ENCODE results near the gene TTC19.

Gene TTC19

DNA sequence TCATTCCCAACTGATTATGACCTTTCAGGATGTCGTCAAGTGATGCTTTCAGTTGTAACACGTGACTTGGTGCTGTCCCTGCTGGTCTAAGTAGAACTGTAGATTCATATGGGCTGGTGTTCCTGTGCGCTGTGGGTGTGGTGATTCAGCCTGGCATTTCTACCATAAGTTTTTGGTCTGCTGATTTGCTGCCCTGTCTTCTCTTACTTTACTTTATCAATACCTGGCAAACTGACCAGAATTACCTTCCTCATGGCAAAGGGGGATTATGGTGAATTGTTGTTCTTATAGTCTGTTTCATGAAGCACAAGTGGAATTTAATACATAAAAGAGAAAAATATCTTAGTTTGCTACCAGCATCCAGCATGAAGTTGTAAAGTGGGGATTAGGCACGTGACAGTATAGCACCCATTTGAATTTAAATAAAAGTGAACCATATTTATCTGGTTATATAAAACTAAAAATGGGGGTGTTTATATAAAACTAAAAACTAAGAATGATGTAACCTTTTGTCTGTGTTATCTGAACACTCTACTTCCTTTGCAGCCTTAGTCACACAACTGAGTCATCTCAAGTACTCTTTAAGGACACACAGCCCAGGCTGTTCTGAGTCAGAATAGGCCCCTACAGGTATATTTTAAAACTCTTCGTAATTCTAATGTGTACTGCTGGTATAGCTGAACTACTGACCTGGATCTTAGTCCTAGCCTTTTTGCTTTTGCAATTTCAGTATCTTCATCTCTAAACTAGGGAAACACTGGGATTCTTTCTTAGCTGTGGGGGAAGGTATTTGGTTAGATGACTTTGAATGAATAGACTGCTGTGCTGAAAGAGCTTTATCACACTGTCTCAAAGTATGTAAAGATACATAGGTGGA lies 28.3 kb downstream of the TTC19 start:
- Histone ChIP-seq H4K8ac (ENCODE audit: low read depth, low read length) (no peak overlapping the region), H2AFZ (ENCODE audit: low read length) (no peak overlapping the region), H2BK15ac (ENCODE audit: low read length) (no peak overlapping the region), H3K4ac (ENCODE audit: low read length) (no peak overlapping the region), H3K4me1 (ENCODE audit: control insufficient read depth in 2 of 2, insufficient read depth in 1 of 2, low read depth in 1 of 2, low read length in 2 of 2) (no peaks in the 10 kb centered on the region), H3K27me3 (ENCODE audit: control insufficient read depth in 3 of 3, insufficient read depth in 3 of 3, low read depth in 1 of 3, low read length in 3 of 3) (no peaks in the 10 kb centered on the region), H3K79me1 (ENCODE audit: low read depth, low read length) (no peaks in the 10 kb centered on the region), H2BK12ac (ENCODE audit: low read length) (no peak overlapping the region), H2AK5ac (ENCODE audit: low read depth, low read length) (no peak overlapping the region), H4K91ac (ENCODE audit: low read depth, low read length, poor library complexity) (no peak overlapping the region), H2BK120ac (ENCODE audit: low read depth, low read length) (no peak overlapping the region), H3K36me3 (replicated peaks in 1 of 2; ENCODE audit: control insufficient read depth in 2 of 2, insufficient read depth in 2 of 2, low read length in 2 of 2) (peaks cover 25 to 98% of the 10 kb centered on the region in 2 donors), H3K4me2 (ENCODE audit: insufficient read depth, low read length, poor library complexity, severe bottlenecking) (no peak overlapping the region), H3K14ac (ENCODE audit: low read length) (no peak overlapping the region), H3K9ac (ENCODE audit: low read depth, low read length, poor library complexity) (no peak overlapping the region), H3K18ac (ENCODE audit: low read length) (no peak overlapping the region), H3K27ac (replicated peaks; ENCODE audit: low read length) (no peak overlapping the region), H3K4me3 (ENCODE audit: low read length in 2 of 2) (no peak overlapping the region), H2BK5ac (ENCODE audit: low read length) (no peak overlapping the region), H3K23ac (ENCODE audit: low read depth, low read length, poor library complexity) (no peak overlapping the region), H3K9me3 (replicated peaks in 1 of 2; ENCODE audit: control insufficient read depth in 2 of 2, insufficient read depth in 1 of 2, low read depth in 1 of 2, low read length in 2 of 2) (peaks cover 0 to 3% of the 10 kb centered on the region in 2 donors)
- no peak for DNase-seq (ENCODE audit: low spot score)
- no CpG with 5 or more reads among the region's 5 CpGs for WGBS, 2 donors (ENCODE audit: extremely low coverage in 2 of 2, insufficient read length in 2 of 2, insufficient replicate concordance in 1 of 2)

DNA sequence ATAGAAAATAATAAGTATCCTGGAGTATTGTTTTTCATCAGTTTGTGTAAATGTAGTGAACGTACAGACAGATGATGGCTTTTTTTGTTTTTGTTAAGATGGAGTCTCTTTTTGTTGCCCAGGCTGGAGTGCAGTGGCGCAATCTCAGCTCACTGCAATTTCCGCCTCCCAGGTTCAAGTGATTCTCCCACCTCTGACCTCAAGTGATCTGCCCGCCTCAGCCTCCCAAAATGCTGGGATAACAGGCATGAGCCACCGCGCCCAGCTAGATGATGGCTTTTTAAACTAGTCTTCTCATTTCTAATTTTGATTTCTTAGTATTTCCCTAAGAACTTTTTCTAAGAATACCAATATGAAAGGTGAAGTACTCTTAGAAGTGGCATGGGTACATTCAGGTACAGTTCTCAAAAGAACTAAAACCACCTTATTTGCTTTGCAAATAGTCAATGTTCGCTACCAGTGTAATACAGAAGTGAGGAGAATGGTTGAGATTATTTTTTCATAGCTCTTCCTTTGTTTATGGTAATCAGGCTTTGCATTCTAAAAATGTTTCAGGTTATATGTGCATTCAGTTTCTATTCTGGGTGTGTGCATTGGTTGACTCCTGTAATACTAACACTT lies 34.2 kb downstream of the TTC19 start:
- no peaks in the 10 kb centered on the region for H3K27me3 ChIP-seq (ENCODE audit: control insufficient read depth in 3 of 3, insufficient read depth in 3 of 3, low read depth in 1 of 3, low read length in 3 of 3)
- H3K36me3 ChIP-seq (replicated peaks in 1 of 2; ENCODE audit: control insufficient read depth in 2 of 2, insufficient read depth in 2 of 2, low read length in 2 of 2) = peaks cover 17 to 100% of the 10 kb centered on the region in 2 donors
- no peak overlapping the region for H3K18ac ChIP-seq (ENCODE audit: low read length)
- H3K79me1 ChIP-seq (ENCODE audit: low read depth, low read length) = no peaks in the 10 kb centered on the region
- no peak overlapping the region for H2BK120ac ChIP-seq (ENCODE audit: low read depth, low read length)
- H3K14ac ChIP-seq (ENCODE audit: low read length) = no peak overlapping the region
- no peak overlapping the region for H4K91ac ChIP-seq (ENCODE audit: low read depth, low read length, poor library complexity)
- H3K27ac ChIP-seq (replicated peaks; ENCODE audit: low read length) = no peak overlapping the region
- no CpG with 5 or more reads among the region's 7 CpGs for WGBS, 2 donors (ENCODE audit: extremely low coverage in 2 of 2, insufficient read length in 2 of 2, insufficient replicate concordance in 1 of 2)
- H2AK5ac ChIP-seq (ENCODE audit: low read depth, low read length) = no peak overlapping the region
- H3K23ac ChIP-seq (ENCODE audit: low read depth, low read length, poor library complexity) = no peak overlapping the region
- no peak overlapping the region for H3K4ac ChIP-seq (ENCODE audit: low read length)
- no peak overlapping the region for H3K4me2 ChIP-seq (ENCODE audit: insufficient read depth, low read length, poor library complexity, severe bottlenecking)
- no peak overlapping the region for H2BK5ac ChIP-seq (ENCODE audit: low read length)
- no peak overlapping the region for H2BK15ac ChIP-seq (ENCODE audit: low read length)
- H3K9me3 ChIP-seq (replicated peaks in 1 of 2; ENCODE audit: control insufficient read depth in 2 of 2, insufficient read depth in 1 of 2, low read depth in 1 of 2, low read length in 2 of 2) = peaks cover 0 to 15% of the 10 kb centered on the region in 2 donors
- H2AFZ ChIP-seq (ENCODE audit: low read length) = no peak overlapping the region
- no peak overlapping the region for H3K9ac ChIP-seq (ENCODE audit: low read depth, low read length, poor library complexity)
- H3K4me3 ChIP-seq (ENCODE audit: low read length in 2 of 2) = no peak overlapping the region
- H2BK12ac ChIP-seq (ENCODE audit: low read length) = no peak overlapping the region
- H4K8ac ChIP-seq (ENCODE audit: low read depth, low read length) = no peak overlapping the region
- DNase-seq (ENCODE audit: low spot score) = no peak
- no peaks in the 10 kb centered on the region for H3K4me1 ChIP-seq (ENCODE audit: control insufficient read depth in 2 of 2, insufficient read depth in 1 of 2, low read depth in 1 of 2, low read length in 2 of 2)

DNA sequence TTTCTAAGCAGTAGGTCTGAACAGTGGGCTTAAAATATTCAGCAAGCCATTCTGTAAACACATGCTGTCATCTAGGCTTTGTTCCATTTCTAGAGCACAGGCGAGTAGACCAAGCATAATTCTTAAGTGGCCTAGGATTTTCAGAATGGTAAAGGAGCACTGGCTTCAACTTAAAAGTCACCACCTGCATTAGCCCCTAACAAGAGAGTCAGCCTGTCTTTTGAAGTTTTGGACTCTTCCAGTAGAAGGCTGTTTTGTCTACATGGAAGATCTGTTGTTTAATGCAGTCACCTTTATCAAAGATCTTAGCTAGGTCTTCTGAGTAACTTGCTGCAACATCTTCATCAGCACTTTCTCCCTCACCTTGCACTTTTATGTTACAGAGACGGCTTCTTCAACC lies 36.6 kb downstream of the TTC19 start:
- Histone ChIP-seq H3K4me2 (ENCODE audit: insufficient read depth, low read length, poor library complexity, severe bottlenecking) (no peak overlapping the region), H3K9me3 (replicated peaks in 1 of 2; ENCODE audit: control insufficient read depth in 2 of 2, insufficient read depth in 1 of 2, low read depth in 1 of 2, low read length in 2 of 2) (peaks cover 0 to 15% of the 10 kb centered on the region in 2 donors), H3K23ac (ENCODE audit: low read depth, low read length, poor library complexity) (no peak overlapping the region), H3K14ac (ENCODE audit: low read length) (no peak overlapping the region), H4K8ac (ENCODE audit: low read depth, low read length) (no peak overlapping the region), H3K4ac (ENCODE audit: low read length) (no peak overlapping the region), H3K36me3 (replicated peaks in 1 of 2; ENCODE audit: control insufficient read depth in 2 of 2, insufficient read depth in 2 of 2, low read length in 2 of 2) (peaks cover 19 to 99% of the 10 kb centered on the region in 2 donors), H2AFZ (ENCODE audit: low read length) (no peak overlapping the region), H2BK12ac (ENCODE audit: low read length) (no peak overlapping the region), H3K9ac (ENCODE audit: low read depth, low read length, poor library complexity) (no peak overlapping the region), H2BK15ac (ENCODE audit: low read length) (no peak overlapping the region), H3K18ac (ENCODE audit: low read length) (no peak overlapping the region), H2AK5ac (ENCODE audit: low read depth, low read length) (no peak overlapping the region), H4K91ac (ENCODE audit: low read depth, low read length, poor library complexity) (no peak overlapping the region), H3K79me1 (ENCODE audit: low read depth, low read length) (no peaks in the 10 kb centered on the region), H2BK5ac (ENCODE audit: low read length) (no peak overlapping the region), H2BK120ac (ENCODE audit: low read depth, low read length) (no peak overlapping the region), H3K4me3 (ENCODE audit: low read length in 2 of 2) (no peak overlapping the region), H3K4me1 (ENCODE audit: control insufficient read depth in 2 of 2, insufficient read depth in 1 of 2, low read depth in 1 of 2, low read length in 2 of 2) (no peaks in the 10 kb centered on the region), H3K27me3 (ENCODE audit: control insufficient read depth in 3 of 3, insufficient read depth in 3 of 3, low read depth in 1 of 3, low read length in 3 of 3) (no peaks in the 10 kb centered on the region), H3K27ac (replicated peaks; ENCODE audit: low read length) (no peak overlapping the region)
- DNase-seq (ENCODE audit: low spot score) = no peak
- WGBS, 2 donors (ENCODE audit: extremely low coverage in 2 of 2, insufficient read length in 2 of 2, insufficient replicate concordance in 1 of 2) = no CpG with 5 or more reads among the region's 2 CpGs

DNA sequence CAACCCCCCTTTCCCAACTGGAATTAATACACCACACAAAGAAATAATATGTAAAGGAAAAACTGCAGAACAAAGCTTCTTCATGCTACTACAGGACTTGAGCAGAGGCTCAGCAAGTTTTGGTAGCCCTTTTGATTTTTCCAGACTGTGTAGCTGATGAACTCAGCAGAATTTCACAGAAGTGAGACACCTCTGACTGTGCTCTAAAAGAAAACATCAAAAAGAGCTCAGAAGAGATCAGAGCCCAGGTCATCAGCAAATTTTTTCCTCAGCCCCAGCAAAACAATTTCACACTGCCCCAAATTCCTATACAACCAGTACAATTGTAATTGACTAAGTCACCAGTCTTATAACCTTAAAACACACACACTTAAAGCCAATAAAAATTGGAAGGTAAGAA lies 38.0 kb downstream of the TTC19 start:
- no peak overlapping the region for H3K4me3 ChIP-seq (ENCODE audit: low read length in 2 of 2)

More for the DNA sequence above, 38.0 kb downstream of the TTC19 start:
- Histone ChIP-seq H3K23ac (ENCODE audit: low read depth, low read length, poor library complexity) (no peak overlapping the region), H2BK15ac (ENCODE audit: low read length) (no peak overlapping the region), H3K4me1 (ENCODE audit: control insufficient read depth in 2 of 2, insufficient read depth in 1 of 2, low read depth in 1 of 2, low read length in 2 of 2) (no peaks in the 10 kb centered on the region), H2AK5ac (ENCODE audit: low read depth, low read length) (no peak overlapping the region), H2BK12ac (ENCODE audit: low read length) (no peak overlapping the region), H2BK5ac (ENCODE audit: low read length) (no peak overlapping the region), H3K27me3 (ENCODE audit: control insufficient read depth in 3 of 3, insufficient read depth in 3 of 3, low read depth in 1 of 3, low read length in 3 of 3) (no peaks in the 10 kb centered on the region), H3K27ac (replicated peaks; ENCODE audit: low read length) (no peak overlapping the region), H3K18ac (ENCODE audit: low read length) (no peak overlapping the region), H3K4me2 (ENCODE audit: insufficient read depth, low read length, poor library complexity, severe bottlenecking) (no peak overlapping the region), H2BK120ac (ENCODE audit: low read depth, low read length) (no peak overlapping the region), H4K91ac (ENCODE audit: low read depth, low read length, poor library complexity) (no peak overlapping the region), H3K4ac (ENCODE audit: low read length) (no peak overlapping the region), H3K79me1 (ENCODE audit: low read depth, low read length) (no peaks in the 10 kb centered on the region), H3K9me3 (replicated peaks in 1 of 2; ENCODE audit: control insufficient read depth in 2 of 2, insufficient read depth in 1 of 2, low read depth in 1 of 2, low read length in 2 of 2) (peaks cover 0 to 15% of the 10 kb centered on the region in 2 donors), H3K14ac (ENCODE audit: low read length) (no peak overlapping the region), H2AFZ (ENCODE audit: low read length) (no peak overlapping the region), H3K9ac (ENCODE audit: low read depth, low read length, poor library complexity) (no peak overlapping the region), H4K8ac (ENCODE audit: low read depth, low read length) (no peak overlapping the region), H3K36me3 (replicated peaks in 1 of 2; ENCODE audit: control insufficient read depth in 2 of 2, insufficient read depth in 2 of 2, low read length in 2 of 2) (peaks cover 20 to 98% of the 10 kb centered on the region in 2 donors)
- no peak for DNase-seq (ENCODE audit: low spot score)

All from neuronal stem cell (in vitro differentiated cells).